COLO829 (cell line): ENCODE results near the gene TMEM115.

Source experiments
- DNase-seq: peaks from one replicate; pipeline ENCODE4 v3.0.0; 2012; ENCODE audit warnings: low spot score

The TMEM115 gene

DNA sequence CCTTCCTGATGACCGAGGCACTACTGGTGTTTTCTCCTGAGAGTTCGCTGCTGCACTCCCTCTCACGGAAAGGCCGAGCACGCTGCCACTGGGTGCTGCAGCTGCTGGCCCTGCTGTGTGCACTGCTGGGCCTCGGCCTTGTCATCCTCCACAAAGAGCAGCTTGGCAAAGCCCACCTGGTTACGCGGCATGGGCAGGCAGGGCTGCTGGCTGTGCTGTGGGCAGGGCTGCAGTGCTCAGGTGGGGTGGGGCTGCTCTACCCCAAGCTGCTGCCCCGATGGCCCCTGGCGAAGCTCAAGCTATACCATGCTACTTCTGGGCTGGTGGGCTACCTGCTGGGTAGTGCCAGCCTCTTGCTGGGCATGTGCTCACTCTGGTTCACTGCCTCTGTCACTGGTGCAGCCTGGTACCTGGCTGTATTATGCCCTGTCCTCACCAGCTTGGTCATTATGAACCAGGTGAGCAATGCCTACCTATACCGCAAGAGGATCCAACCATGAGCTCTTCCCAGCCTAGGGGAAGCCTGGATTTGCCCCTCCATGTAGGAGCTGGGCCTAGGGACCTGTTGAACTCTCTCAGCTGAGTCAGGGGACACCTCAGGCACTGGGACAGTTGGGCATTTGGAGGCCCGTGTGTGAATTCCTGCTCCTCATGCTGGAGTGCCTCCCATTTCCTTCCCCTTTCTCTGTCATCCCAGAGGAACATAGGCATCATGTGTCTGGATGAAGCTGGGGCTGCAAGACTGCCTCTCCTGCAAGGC lies 5.9 kb downstream of the TMEM115 start:
- DNase-seq, result no peak

DNA sequence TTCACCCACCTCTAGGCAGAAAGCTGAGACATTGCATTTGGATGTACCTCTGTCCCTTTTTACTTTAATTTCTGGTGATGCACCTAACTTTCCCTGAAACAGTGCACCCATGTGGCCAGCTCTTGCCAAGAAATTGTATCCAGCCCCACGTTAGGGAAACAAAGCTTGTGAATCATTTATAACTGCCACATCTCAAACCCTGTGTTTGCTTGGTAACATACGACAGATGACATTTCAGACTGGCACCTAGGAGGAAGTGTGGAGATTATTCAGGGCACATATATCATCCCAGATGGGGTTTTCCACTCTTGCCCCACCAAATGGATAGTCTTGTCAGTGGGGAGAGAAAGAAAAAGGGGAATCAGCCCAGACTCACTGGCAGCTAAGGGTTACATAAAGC lies 6.5 kb downstream of the TMEM115 start:
- DNase-seq, result no peak

- DNase-seq, result no peak
Observed at GRCh38 chr3:50351323-50351697, 8.0 kb downstream of the TMEM115 start.

DNA sequence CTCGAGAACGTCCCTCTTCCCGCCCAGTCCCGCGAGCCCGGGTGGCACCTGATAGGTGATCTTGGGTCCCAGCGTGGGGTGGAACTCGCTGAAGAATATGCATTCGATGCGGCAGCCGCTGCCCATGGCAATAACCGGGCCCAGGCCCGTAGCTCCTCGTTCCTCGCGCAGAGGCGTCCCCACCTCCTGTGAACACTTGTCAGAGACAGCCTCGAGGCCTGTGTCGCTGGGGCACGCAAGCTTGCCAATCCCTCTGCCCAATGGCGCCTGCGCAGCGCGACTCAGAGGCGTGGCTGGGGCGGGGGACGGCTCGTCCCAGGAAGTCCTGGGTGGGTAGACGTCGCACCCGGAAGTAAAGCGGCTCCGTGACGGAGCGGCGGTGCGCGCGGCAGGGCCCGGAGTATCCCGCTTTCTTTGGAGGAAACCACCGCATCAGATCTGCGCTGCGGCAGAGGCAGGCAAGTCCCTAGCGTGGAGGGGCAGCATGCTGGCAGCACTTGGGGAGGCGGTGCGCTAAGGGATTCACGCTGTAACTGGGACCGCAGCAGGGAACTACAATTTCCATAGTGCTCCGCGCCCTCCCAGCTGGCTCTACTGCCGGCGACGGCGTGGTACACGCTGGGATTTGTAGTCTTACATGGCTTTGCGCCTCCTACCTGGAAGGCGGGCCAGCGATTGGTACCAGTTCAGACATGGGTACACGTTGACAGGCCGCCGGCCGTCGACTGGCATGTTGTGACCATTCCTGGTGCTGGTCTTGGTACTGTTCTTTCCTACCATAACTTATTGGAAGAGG lies 8.6 kb downstream of the TMEM115 start, which contains the start of the genes CYB561D2 and NPRL2:
CYB561D2 (plus strand) TSS at position 336 of the 796 bp plus-strand sequence. CDS start 572 bp downstream, outside the sequence.
NPRL2 (minus strand) TSS at position 249 of the 796 bp plus-strand sequence; CDS start at position 126, 123 bp downstream.
- DNase-seq, result peak; percentile 97

DNA sequence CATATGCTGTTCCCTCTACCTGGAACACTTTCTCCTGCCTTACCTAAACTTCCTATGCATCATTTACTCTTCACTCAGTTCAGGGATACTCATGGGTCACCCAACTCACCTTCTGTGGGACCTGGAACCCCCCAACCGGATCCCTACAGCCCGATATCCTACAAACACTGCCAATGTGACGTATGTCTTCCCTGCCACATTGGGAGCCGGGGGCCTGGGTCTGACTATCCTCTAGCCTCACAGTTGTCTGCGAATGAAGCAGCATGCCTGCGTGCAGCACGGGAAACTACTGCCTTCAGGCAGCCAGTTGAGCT lies 9.2 kb downstream of the TMEM115 start:
- no peak for DNase-seq

DNA sequence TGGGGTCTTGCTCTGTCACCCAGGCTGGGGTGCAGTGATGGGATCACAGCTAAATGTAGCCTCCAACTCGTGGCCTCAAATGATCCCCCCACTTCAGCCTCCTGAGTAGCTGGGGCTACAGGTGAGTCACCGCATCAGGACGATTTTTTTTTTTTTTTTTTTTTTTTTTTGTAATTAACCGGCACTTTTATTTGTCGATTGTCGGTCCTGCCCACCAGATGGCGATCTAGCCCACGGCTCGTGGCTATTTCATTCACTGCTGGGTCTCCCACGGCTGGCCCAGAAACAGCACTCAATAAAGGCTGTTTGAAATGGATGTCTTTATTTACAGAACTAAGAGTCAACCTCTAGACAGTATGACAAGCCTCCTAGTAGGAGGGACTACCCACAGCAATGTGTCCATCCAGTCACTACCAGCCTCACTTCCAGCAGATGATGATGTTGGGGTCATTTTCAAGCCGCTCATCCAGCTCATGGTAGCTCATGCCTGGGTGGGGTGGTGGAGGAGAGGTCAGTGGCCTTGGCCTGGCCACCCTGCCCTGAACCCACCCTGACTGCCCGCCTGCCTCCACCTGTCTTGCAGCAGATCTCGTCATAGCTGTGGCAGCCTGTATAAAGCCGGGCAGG lies 12.0 kb downstream of the TMEM115 start:
- DNase-seq, result peak; percentile 85

DNA sequence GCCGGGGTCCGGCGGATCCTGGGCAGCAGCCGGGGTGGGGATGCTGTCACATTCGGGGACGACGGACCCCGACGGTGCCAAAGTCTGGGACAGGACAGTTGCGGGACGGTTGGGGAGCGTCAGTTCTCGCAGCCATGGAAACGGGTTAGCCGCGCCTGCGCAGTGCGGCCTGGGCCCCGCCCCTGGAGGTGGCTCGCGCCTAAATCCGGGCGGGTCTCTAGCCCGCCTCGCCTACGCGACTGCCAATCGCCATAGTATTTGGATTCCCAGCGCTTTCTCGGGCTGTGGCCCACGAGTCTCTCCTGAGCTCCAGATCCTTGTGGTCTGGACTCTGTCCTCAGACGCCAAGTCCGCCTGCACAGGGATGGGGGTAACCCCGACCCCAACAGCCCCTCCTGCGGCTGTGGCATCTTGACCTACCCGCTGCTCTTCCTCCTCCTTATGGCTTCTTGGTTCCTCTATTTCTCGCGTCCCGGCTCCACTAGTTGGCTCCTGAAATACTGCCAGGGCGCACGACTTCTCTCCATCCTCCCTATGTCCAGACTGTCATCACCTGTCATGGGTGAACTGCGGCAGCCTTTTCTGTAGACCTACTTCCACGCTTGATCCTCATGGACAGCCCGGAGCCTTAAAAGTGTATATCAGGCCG lies 13.6 kb downstream of the TMEM115 start, which contains the start of gene ZMYND10:
ZMYND10 (minus strand) TSS at position 147 of the 649 bp plus-strand sequence. CDS start 153 bp downstream, outside the sequence.
- DNase-seq, result peak; percentile 87

DNA sequence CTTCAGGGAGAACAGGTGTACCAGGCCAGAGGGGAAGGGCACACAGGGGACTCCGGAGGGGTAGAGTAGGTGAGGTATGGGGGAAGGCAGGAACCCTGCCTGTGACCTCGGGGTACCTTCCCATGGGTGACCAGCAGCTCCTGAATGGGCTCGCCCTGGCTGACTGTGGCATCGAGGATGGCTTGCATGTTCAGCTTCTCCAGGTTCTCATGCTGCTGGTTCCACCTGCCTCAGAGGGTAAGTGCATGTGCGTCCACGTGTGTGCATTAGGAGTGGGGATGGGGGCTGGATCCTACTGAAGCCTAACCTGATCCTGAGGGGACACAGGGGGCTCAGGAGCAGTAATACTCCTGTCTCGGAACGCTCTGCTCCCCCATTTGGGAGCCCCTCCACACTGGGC lies 14.3 kb downstream of the TMEM115 start:
- no peak for DNase-seq

GRCh38 chr3:50342813-50343633 lies 16.3 kb downstream of the TMEM115 start:
- no peak for DNase-seq

GRCh38 chr3:50341996-50342650 lies 17.2 kb downstream of the TMEM115 start:
- no peak for DNase-seq

DNA sequence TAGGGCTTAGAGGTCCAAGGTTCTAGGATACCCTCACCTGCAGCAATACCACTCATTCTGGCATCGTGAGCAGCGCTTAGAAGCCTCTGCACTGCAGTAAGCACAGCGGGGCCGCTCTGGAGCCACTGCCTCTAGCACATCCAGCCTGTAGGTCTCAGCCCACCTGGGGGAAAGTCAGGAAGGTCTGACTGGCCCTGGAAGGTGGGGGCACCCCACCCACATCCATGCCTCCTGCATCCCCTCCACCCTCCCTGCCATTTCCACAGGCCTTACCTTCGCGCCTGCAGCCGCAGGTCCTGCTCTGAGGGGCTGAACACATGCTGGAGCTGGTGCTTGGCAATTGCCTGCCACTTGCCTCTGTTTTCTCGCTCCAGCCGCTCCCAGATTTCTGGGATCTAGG lies 17.8 kb downstream of the TMEM115 start:
- no peak for DNase-seq

DNA sequence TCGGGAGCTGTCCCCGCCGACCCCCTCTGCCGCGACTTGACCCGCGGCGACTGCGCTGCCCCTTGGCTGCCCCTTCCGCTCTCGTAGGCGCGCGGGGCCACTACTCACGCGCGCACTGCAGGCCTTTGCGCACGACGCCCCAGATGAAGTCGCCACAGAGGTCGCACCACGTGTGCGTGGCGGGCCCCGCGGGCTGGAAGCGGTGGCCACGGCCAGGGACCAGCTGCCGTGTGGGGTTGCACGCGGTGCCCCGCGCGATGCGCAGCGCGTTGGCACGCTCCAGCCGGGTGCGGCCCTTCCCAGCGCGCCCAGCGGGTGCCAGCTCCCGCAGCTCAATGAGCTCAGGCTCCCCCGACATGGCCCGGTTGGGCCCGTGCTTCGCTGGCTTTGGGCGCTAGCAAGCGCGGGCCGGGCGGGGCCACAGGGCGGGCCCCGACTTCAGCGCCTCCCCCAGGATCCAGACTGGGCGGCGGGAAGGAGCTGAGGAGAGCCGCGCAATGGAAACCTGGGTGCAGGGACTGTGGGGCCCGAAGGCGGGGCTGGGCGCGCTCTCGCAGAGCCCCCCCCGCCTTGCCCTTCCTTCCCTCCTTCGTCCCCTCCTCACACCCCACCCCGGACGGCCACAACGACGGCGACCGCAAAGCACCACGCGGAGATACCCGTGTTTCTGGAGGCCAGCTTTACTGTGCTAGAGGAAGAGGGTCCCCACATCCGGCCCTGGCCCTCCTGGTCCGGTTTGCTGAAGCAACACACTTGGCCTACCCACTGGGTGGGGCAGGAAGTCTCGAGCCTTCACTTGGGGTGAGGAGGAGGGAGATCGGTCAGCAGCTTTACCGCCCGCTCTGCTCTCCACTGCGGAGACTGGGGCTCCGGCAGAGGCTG lies 18.6 kb downstream of the TMEM115 start, which contains the start of gene RASSF1:
RASSF1 (minus strand) TSS at position 389 of the 882 bp plus-strand sequence; CDS start at position 358, 31 bp downstream.
- DNase-seq, result no peak

GRCh38 chr3:50340147-50340447 lies 19.2 kb downstream of the TMEM115 start:
- no peak for DNase-seq

DNA sequence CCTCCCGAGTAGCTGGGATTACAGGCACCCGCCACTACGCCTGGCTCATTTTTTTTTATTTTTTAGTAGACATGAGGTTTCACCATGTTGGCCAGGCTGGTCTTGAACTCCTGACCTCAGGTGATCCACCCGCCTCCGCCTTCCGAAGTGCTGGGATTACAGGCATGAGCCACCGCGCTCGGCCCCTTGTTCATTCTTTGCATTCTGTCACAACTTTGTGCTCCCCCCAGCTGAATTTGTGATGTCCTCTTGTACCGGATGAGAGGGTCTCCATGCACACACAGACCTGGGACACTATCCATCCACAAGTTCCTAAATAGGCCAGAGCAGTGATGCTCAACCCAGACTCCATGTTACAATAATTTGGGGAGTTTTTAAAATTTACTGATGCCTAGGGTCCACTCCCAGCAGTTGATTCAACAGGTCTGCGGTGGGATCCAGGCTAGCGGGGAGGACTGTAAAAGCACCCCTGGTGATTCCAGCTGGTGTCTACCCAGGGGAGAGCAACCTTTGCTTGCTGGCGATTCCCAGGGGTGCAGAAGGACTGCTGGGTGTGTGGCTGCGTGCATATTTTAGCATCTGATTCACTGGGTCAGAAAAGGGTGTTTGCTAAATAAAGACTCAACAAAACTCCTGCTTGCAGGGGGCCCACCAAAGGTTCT lies 19.7 kb downstream of the TMEM115 start:
- no peak for DNase-seq

DNA sequence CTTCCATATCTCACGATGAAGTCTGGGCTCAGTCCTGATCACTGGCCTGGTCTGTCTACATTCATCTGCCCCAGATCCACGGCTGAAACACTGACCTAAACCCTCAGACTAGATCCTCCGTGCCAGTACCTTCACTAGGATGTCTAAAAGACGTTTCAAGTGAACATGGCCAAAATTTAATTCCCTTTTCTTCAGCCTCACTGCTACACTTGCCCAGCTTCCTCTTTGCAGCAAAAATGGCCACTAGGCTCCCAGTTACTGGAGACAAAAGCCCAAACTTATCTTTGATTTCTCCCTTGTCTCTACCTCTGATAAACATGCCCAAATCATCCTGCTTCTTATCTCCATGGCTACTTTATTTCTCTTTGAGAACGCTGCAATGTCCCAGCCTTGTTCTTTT lies 20.4 kb downstream of the TMEM115 start:
- DNase-seq, result no peak

DNA sequence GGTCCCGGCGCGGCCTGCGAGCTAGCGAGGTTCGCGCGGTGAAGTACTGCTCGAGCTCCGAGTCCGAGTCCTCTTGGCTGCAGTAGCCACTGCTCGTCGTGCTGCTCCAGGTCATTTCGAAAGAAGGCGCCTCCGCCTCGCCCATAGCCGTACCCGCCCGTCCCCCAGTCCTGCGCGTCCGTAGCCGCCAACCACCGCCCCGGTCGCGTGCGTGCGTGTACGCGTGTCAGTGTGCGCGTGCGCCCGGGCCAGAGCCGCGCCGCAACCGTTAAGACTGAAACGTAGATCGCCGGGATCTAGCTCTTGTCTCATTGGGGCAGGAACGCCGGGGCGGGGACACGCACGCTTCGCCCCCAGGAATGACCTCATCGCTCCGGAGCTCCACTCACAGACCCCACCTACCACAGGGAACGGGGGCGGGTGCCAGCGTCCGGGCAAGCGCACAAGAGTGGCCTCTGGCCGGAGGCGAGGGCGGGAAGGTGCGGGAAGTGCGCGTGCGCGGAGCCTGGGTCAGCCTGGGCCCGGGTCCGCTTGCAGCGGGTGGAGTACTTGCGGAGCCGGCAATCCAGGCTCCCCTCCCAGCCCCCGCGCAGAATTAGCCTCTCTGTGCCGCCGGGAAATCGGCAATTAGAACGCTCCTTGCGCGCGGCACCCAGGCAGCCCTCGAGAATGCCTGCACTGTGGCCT lies 22.0 kb downstream of the TMEM115 start:
- DNase-seq, result peak; percentile 100

- DNase-seq, result no peak
Observed at GRCh38 chr3:50336452-50337174, 22.7 kb downstream of the TMEM115 start.
